PC-9 (cell line): ENCODE results near the gene MYRIP. TPM values are rescaled to one million over a fixed set of nuclear protein-coding genes. Genes with fewer than 3 reads are reported as not detected.

Experiments
- BruUV-seq: library from RNA; stranded (reverse); fragments of 400-500 nt; replicated peaks from 2 replicates; lab custom pipeline; 2021; lab: Mats Ljungman, UMichigan
- CTCF ChIA-PET: fragments of 300-600 bp; sonication (Branson Sonifier 250); formaldehyde crosslinking; loops from one replicate; lab custom pipeline; 2022; ENCODE audit warnings: antibody characterized with exemption; lab: Charles Lee
- POLR2A ChIA-PET: fragments of 300-600 bp; sonication (Branson Sonifier 250); formaldehyde crosslinking; loops from one replicate; lab custom pipeline; 2022; ENCODE audit warnings: antibody characterized with exemption; ENCODE audit not compliant: unreplicated experiment; lab: Charles Lee
- DNase-seq, 2 experiments: peaks; one replicate each; pipeline versions ENCODE4 v3.0.0 to v3.0.0-alpha.2; 2015 to 2022; ENCODE audit warnings: mixed read lengths in 1 of 2
- H2AFZ ChIP-seq: fragments of 200-600 bp; sonication (generic); 2 replicates; pipeline ENCODE4 v1.8.1; 2017; ENCODE audit warnings: antibody characterized with exemption
- H3F3A ChIP-seq: fragments of 200-600 bp; sonication (generic); 2 replicates; pipeline ENCODE4 v1.8.1; 2017; ENCODE audit warnings: antibody characterized with exemption, mild to moderate bottlenecking, low read depth; ENCODE audit not compliant: insufficient read depth
- H3K27ac ChIP-seq: fragments of 200-600 bp; sonication (generic); 2 replicates; pipeline ENCODE4 v1.6.1; 2016; ENCODE audit warnings: mixed run types
- H3K27me3 ChIP-seq: fragments of 200-600 bp; sonication (generic); 2 replicates; pipeline ENCODE4 v1.6.1; 2016; ENCODE audit warnings: low read depth, mixed run types; ENCODE audit not compliant: insufficient read depth
- H3K36me3 ChIP-seq: fragments of 200-600 bp; sonication (generic); 2 replicates; pipeline ENCODE4 v1.6.1; 2016; ENCODE audit warnings: low read depth, mixed run types
- H3K4me1 ChIP-seq: fragments of 200-600 bp; sonication (generic); replicated peaks from 2 replicates; pipeline ENCODE4 v1.6.1; 2016; ENCODE audit warnings: mixed run types; ENCODE audit not compliant: insufficient read depth
- H3K4me2 ChIP-seq: fragments of 200-600 bp; sonication (generic); 2 replicates; pipeline ENCODE4 v1.6.1; 2017; ENCODE audit warnings: mixed run types
- H3K4me3 ChIP-seq: fragments of 200-600 bp; sonication (generic); 2 replicates; pipeline ENCODE4 v1.6.1; 2016; ENCODE audit warnings: mixed run types
- H3K79me2 ChIP-seq: fragments of 200-600 bp; sonication (generic); 2 replicates; pipeline ENCODE4 v1.6.1; 2017; ENCODE audit warnings: low read depth, mixed run types
- H3K9me2 ChIP-seq: fragments of 200-600 bp; sonication (generic); 2 replicates; pipeline ENCODE4 v1.8.1; 2017; ENCODE audit warnings: mild to moderate bottlenecking; ENCODE audit not compliant: insufficient read depth
- H3K9me3 ChIP-seq: fragments of 200-600 bp; sonication (generic); 2 replicates; pipeline ENCODE4 v1.8.1; 2016; ENCODE audit warnings: low read depth; ENCODE audit not compliant: insufficient read depth
- H4K20me1 ChIP-seq: fragments of 200-600 bp; sonication (generic); 2 replicates; pipeline ENCODE4 v1.8.1; 2017; ENCODE audit not compliant: insufficient read depth
- EZH2 ChIP-seq: fragments of 200-600 bp; sonication (generic); IDR thresholded peaks from 2 replicates; pipeline ENCODE4 v1.8.0; 2017; ENCODE audit warnings: antibody characterized with exemption, low read depth
- intact Hi-C: fragments of 100-400 bp; cut with micrococcal nuclease; formaldehyde crosslinking; loops from one replicate; pipeline ENCODE4 v1.10.0; 2022; ENCODE audit not compliant: unreplicated experiment
- total RNA-seq: library from RNA; stranded (reverse); gene quantifications from 2 replicates; pipeline ENCODE4 v1.2.3, GENCODE V29; 2021
- TF ChIP-seq, protein P1 (sequence below): fragments of 200-600 bp; sonication (generic); conservative IDR thresholded peaks from 2 replicates; pipeline ENCODE4 v1.6.1; 2017; ENCODE audit warnings: mixed run types, antibody characterized with exemption, mild to moderate bottlenecking, moderate library complexity

The MYRIP gene
- total RNA-seq, 1 experiment from 2014 or later = not detected

- Histone ChIP-seq H3K9me2 (no peaks in the 10 kb centered on the region), H3K4me1 (no peaks in the 10 kb centered on the region), H3K79me2 (no peaks in the 10 kb centered on the region), H3K27ac (no peak overlapping the region), H3K36me3 (no peaks in the 10 kb centered on the region), H3F3A (no peaks in the 10 kb centered on the region), H3K9me3 (no peaks in the 10 kb centered on the region), H2AFZ (no peak overlapping the region), H3K4me3 (no peak overlapping the region), H3K27me3 (no peaks in the 10 kb centered on the region), H3K4me2 (no peak overlapping the region), H4K20me1 (no peaks in the 10 kb centered on the region)
- DNase-seq = no peak
- ChIA-PET POLR2A (no interaction called here), CTCF (no interaction called here)
- intact Hi-C loops = no loop called here
- BruUV-seq = no TSS peak
- TF ChIP-seq, protein P1, sequence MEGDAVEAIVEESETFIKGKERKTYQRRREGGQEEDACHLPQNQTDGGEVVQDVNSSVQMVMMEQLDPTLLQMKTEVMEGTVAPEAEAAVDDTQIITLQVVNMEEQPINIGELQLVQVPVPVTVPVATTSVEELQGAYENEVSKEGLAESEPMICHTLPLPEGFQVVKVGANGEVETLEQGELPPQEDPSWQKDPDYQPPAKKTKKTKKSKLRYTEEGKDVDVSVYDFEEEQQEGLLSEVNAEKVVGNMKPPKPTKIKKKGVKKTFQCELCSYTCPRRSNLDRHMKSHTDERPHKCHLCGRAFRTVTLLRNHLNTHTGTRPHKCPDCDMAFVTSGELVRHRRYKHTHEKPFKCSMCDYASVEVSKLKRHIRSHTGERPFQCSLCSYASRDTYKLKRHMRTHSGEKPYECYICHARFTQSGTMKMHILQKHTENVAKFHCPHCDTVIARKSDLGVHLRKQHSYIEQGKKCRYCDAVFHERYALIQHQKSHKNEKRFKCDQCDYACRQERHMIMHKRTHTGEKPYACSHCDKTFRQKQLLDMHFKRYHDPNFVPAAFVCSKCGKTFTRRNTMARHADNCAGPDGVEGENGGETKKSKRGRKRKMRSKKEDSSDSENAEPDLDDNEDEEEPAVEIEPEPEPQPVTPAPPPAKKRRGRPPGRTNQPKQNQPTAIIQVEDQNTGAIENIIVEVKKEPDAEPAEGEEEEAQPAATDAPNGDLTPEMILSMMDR = no peak
- no peak for TF ChIP-seq EZH2
Measured at GRCh38 chr3:40102182-40102581, 292.8 kb downstream of the MYRIP start.

DNA sequence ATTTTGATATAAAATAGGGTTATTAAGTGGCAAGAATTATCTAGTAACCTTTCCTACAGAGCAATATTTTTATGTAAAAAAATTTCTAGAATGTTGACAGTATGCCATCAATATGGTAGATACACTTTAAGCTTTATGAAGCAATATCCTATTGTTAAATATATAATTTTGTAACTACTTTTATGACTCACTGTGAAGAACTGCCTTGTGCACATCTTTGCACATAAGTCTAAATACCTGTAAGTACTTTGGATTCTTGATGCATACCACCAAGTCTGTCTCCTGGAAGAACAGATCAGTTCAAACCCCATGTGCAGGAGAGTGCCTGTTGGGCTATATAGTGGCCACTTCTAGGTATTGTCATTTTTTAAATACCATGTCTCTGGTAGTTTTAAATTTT, 294.4 kb downstream of the MYRIP start:
- Histone ChIP-seq H3K9me3 (no peaks in the 10 kb centered on the region), H3K4me3 (no peak overlapping the region), H2AFZ (no peak overlapping the region), H4K20me1 (no peaks in the 10 kb centered on the region), H3K27ac (no peak overlapping the region), H3K27me3 (no peaks in the 10 kb centered on the region), H3K9me2 (no peaks in the 10 kb centered on the region), H3F3A (no peaks in the 10 kb centered on the region), H3K36me3 (no peaks in the 10 kb centered on the region), H3K4me2 (no peak overlapping the region), H3K4me1 (no peaks in the 10 kb centered on the region), H3K79me2 (no peaks in the 10 kb centered on the region)
- CTCF ChIA-PET = no interaction called here
- no peak for DNase-seq
- POLR2A ChIA-PET = no interaction called here
- BruUV-seq = no TSS peak
- intact Hi-C loops = no loop called here
- TF ChIP-seq, protein P1 = no peak
- no peak for TF ChIP-seq EZH2

GRCh38 chr3:40104441-40104840, 295.0 kb downstream of the MYRIP start:
- Histone ChIP-seq H3K9me2 (no peaks in the 10 kb centered on the region), H3K79me2 (no peaks in the 10 kb centered on the region), H3K9me3 (no peaks in the 10 kb centered on the region), H3K27me3 (no peaks in the 10 kb centered on the region), H3K4me3 (no peak overlapping the region), H2AFZ (no peak overlapping the region), H3F3A (no peaks in the 10 kb centered on the region), H3K36me3 (no peaks in the 10 kb centered on the region), H3K4me2 (no peak overlapping the region), H3K27ac (no peak overlapping the region), H3K4me1 (no peaks in the 10 kb centered on the region), H4K20me1 (no peaks in the 10 kb centered on the region)
- POLR2A ChIA-PET = no interaction called here
- BruUV-seq = no TSS peak
- intact Hi-C loops = no loop called here
- no peak for DNase-seq
- CTCF ChIA-PET = no interaction called here
- TF ChIP-seq EZH2 = no peak
- TF ChIP-seq, protein P1 = no peak
